HG03354 (cell line): Measurements from ENCODE around the gene ASB5.
A peak's percentile ranks its signal among the peaks of the same experiment; 100 is the strongest.
"Not testable (repeated sequence)": the region's sequence is repeated elsewhere in the genome, so short reads cannot be mapped to it uniquely, and the experiment has no call there.

Experiments
- ATAC-seq: cut with Tn5 transposase; IDR thresholded peaks from one replicate; pipeline ENCODE4 v1.9.1; 2021; ENCODE audit warnings: mild to moderate bottlenecking; ENCODE audit not compliant: unreplicated experiment, poor library complexity, severe bottlenecking

The ASB5 gene, protein sequence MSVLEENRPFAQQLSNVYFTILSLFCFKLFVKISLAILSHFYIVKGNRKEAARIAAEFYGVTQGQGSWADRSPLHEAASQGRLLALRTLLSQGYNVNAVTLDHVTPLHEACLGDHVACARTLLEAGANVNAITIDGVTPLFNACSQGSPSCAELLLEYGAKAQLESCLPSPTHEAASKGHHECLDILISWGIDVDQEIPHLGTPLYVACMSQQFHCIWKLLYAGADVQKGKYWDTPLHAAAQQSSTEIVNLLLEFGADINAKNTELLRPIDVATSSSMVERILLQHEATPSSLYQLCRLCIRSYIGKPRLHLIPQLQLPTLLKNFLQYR

GRCh38 chr4:176268963-176269362 is at the start of gene ASB5:
Gene ASB5, minus strand, starts transcription at chr4:176269222. Its CDS starts 114 bp downstream, at chr4:176269108.
- no peak for ATAC-seq

- no peak for ATAC-seq
Observed at GRCh38 chr4:176313596-176314336, 44.7 kb upstream of the ASB5 start.

DNA sequence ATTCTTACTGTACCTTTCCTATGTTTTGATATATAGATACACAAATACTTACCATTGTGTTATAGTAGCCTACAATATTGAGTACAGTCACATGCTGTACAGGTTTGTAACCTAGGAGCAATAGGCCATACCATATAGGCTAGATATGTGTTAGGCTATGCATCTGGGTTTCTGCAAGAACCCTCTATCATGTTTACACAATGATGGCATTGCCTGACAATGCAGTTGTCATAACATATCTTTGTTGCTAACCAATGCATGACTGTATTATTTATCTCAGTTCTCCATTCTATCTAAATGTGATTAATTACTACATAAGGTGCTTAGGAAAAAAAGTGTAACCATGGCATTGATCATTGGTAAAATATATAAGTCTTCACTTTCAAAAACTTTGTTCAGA is 40.8 kb upstream of the ASB5 start:
- peak; percentile 29 for ATAC-seq

DNA sequence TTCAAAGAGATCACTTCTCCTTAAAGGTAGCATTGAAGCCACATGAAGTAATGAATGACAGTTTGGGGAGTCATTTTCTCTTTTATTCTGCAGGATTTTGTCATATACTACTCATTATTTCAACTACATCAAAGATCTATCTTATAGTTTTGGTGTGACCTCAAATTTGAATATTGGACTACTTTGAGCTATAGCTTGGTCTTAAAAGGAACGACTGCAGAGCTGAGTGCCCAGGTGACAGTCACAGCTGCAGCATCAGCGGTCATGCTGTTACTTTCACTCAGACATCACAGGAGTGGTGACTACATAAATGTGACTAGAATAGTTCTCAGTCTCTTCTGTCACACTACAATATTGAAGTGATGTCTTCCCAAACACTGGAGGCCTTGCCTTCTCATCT is 40.0 kb upstream of the ASB5 start:
- ATAC-seq: peak; percentile 99

DNA sequence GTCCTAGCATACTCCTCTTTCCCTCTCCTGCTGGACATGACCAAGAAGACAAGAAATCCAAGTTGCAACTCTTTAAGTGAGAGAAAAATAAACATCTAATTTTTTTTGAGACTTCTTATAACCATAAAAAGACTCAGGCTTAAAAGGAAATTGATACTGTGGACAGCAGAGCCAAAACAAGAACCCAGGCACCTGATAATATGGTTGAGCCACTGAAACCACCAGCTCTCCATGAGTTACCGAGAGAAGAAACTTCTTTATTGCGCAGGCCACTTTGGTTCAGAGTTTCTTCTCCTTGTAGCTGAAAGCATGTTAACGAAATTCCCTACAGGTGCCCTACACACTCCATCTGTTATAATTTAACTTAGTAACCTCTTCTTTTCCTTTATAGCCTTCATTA is 39.4 kb upstream of the ASB5 start:
- ATAC-seq: peak; percentile 48

DNA sequence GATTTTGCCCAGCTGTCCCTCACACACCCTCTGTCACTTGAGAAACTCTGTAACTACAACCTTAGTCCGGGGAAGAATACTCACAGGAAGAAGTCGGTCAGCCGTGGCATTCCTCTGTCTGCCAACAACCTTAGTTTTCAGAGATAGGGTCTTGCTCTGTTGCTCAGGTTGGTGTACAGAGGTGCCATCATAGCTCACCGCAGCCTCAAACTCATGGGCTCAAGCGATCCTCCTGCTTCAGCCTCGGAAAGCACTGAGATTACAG is 38.6 kb upstream of the ASB5 start:
- ATAC-seq: no peak

DNA sequence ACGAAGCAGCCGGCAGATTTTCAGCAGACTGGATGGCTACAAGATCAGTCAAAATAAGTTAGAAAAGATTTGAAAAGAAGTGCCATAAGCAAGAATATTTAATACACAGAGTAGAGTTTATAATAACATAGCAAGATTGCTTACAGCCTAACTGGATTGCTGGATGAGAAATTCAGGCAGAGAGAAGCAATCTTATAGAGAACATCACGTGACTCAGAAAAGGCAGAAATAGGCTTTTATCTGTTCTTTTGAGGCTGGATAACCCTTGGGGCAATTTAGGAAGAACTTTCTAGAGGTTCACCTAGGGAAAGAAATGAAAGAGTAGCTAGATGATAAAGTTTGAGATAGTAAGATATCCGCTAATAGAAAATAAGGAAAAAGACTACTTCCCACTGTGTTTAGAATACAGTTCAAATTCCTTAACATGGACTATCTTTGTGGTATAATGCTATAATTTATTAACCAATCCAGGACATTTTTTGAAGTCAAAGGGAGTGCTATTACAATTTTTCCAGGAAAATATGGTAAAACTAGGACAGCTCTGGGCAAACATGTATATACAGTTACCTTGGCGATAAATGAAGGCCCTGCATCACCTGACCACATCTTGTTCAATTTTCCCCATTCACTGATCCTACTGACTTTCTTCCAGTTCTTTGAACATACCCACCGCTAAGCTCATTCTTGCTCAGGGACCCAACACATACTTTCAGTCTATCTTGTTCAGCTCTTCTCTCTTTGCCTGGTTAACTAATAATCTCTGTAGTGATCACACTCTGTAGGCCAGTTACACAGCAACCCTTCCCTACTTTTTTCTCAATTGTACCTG is 38.0 kb upstream of the ASB5 start:
- no peak for ATAC-seq

GRCh38 chr4:176303938-176304337 is 34.9 kb upstream of the ASB5 start:
- no peak for ATAC-seq

DNA sequence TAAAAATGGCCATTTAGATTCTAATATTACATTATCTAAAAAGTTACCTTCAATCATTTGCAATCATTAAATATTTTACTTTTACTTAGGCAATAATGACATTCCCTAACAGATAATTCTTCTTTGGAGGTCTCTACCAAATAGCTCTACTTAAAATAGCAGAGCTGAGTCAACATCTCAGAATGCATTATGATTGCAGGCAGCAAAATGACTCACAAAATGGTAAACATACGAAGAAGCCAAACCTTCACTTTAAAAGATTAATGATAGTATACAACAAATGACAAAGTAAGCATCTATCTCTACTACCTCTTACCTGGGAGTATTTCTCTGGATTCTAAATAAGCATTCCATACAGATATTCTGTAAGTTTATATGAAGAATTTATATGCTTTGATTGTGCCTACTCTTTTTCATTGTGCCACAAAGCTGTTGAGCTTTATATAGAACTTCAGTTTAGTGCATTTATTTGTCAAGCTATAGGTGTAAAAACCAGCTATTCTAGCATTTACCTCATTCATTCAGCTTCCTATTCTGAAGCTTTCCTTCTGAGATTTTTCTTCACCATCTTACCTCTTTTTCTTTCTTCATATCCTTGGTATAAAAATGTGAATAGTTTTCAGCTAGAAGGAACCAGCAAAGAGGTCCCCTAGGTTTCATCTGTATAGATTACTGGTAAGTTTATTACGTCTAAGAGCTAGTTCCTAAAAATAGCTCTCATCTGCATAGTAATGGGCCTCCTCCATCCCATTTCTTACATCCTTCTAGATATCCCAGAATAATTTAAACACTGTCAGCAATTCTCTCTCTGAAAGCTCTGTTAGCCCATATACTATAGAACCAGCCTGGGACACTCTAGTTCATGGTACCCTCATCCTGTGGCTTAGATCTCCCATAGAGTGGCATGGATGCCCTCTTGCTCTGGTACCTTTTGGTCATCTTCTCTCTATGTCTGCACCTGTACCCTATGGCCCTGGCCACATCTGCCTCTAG is 33.6 kb upstream of the ASB5 start:
- ATAC-seq: no peak

DNA sequence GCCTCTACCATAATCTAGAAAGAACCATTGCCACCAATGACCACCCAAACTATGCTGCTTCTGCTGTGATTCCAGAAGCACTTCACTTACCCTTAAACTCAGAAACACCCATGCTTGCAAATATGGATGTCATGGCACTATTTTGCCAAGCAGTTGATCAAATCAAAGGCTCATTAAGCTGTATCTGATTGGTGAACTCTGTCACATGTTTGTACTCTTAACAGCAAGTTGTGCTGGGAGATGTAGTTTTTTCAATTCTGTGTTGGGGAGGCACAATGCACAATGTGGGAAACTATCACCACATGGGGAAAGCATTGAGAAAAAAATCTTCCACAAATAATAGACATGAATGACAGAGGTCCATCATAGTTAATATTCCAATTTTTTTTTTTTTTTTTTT is 31.5 kb upstream of the ASB5 start:
- ATAC-seq: peak; percentile 51

GRCh38 chr4:176300036-176300435 is 31.0 kb upstream of the ASB5 start:
- no peak for ATAC-seq

GRCh38 chr4:176298664-176299063 is 29.6 kb upstream of the ASB5 start:
- ATAC-seq: no peak

DNA sequence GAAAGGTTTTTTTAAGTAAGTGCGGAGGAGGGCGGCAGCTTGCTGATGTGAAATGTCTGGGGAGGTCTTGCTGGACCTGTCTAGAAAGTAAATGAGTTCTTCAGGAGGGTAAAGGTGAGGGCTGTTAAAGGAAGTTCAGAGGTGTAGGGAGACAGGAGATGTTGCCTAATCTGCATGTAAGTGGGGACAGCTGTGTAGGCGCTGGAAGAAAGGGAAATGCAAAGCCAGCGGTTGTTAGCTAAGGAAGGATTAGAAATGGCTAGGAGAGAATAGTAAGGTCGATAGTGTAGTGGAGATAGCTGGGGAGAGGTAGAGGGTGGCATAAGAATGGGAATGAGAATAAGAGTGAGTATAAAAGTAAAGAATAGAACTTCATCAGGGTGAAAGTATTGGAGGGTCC is 26.9 kb upstream of the ASB5 start:
- ATAC-seq: not testable (repeated sequence)

- ATAC-seq: no peak
Observed at GRCh38 chr4:176293660-176294059, 24.6 kb upstream of the ASB5 start.

GRCh38 chr4:176292920-176293319 is 23.9 kb upstream of the ASB5 start:
- no peak for ATAC-seq

DNA sequence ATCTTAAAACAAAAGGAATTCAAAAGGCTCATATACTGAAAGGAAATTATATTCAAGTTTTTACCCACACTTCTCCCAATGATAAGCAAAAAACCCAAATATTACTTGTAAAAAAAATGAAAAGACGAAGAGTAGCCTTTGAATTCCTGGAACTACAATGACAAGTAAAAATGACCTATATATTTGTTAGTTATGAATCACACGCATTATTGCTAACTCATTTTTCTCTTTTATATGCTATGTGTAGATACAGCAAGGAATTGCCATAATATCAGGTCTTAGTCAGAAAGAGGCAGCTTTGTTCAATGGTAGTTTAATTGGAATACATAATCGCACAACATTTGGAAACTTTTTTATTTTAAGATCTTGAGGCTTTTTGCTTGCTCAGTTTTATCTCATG is 22.7 kb upstream of the ASB5 start:
- no peak for ATAC-seq

GRCh38 chr4:176290520-176290919 is 21.5 kb upstream of the ASB5 start:
- no peak for ATAC-seq

GRCh38 chr4:176289561-176289960 is 20.5 kb upstream of the ASB5 start:
- ATAC-seq: no peak

- ATAC-seq: no peak
Observed at GRCh38 chr4:176288020-176288419, 19.0 kb upstream of the ASB5 start.

DNA sequence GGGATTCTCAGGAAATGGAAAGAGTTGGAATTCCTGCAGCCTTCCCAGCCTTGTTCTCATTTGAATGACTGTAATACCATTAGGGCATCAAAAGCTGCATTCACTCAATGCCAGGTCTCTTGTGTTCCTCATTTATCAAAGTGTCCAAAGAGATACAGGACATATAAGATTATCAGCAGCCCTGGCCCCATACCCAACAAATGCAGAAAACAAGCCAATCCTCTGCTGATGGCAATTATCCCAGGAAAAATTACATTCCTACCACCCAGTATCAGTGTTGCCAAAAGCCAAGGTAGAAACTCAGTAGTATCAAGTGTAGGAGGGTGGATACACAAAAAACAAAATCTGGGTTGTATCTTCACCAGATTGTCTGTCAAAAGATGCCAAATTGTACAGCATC is 18.5 kb upstream of the ASB5 start:
- ATAC-seq: no peak
